ENCODE data around the gene ZNF827.

ZNF827 gene

DNA sequence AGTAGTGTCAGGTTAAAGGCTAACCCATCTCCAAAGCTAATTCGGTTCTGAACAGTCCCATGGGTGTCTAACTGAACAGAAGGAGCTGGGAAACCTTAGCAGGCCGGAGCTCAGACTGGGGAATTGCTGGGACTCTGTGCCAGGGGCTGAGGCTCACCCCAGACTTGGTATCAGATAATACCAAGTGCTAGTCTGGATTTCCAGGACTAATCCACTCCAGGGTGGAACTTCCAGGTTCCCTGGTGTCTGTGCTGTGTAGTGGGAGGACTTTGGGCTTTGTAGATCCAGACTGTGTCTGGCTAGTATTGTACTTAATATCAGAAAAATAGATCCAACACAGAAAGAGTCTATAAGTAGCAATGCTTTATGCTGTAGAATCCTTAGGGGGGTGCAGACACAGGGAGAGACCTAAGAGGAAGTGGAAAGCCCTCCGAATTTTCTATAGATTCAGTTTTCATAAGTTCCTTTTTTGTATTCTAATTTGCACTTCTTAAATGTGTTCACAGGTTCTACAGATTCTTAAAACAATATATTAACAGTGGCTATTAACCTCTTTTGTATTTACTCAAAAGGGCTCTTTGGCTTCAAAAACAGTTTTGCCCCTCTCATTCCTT is 4.1 kb downstream of the ZNF827 start:
- DNase-seq = no peak

DNA sequence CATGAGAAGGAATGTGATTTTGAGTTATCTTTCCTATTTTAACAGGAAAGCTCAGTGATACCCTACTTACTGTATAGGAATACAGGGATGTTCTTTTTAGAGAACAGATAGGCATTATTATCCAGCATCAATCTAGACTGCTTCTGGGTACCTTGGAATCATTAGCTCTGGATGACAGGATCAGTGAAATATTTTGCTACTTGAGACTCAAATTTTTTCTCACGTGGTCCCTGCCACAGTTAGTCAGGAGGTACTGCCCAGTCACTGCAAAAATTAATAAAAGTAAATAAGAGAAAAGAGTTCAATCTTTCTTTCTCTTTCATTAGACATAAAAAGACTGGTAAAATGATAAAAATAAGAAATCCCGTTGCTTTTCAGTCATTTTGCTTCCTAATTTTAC is 5.5 kb downstream of the ZNF827 start:
- DNase-seq = no peak

DNA sequence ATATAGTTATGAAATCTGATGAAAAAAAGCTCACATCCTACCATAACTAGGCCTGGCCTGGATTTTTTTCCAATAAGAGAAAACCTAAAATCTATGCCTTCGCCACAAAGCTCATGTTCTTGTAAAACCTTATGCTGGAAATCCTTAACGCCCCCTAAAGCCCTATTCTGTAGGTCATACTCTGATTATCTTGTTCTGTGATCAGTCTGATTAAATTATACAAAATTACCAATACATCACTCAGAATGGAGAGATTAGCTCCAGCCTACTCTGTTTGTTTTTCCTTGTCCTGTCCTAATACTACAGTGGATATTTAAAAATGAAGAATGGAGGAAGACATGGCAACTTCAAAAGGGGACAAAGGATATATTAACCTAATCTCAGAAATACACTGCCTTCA is 7.2 kb downstream of the ZNF827 start:
- no peak for DNase-seq

DNA sequence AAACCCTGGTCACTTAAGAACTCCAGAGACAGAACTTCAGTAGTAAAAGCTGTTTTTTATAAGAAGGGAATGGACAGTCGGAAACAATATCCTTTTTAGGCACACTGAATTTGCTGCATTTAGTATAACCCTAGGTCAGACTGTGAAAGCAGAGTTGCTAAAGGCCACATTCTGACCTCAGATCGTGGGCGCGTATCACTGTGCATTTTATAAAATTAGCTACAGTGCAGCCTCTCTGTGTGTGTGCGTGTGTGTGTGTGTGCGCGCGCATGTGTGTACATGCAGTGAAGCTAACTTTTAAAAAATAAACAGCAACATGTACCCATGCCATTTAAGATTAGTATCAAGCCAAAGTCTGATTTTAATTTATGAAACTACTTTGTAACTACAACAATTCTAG is 8.0 kb downstream of the ZNF827 start:
- no peak for DNase-seq

DNA sequence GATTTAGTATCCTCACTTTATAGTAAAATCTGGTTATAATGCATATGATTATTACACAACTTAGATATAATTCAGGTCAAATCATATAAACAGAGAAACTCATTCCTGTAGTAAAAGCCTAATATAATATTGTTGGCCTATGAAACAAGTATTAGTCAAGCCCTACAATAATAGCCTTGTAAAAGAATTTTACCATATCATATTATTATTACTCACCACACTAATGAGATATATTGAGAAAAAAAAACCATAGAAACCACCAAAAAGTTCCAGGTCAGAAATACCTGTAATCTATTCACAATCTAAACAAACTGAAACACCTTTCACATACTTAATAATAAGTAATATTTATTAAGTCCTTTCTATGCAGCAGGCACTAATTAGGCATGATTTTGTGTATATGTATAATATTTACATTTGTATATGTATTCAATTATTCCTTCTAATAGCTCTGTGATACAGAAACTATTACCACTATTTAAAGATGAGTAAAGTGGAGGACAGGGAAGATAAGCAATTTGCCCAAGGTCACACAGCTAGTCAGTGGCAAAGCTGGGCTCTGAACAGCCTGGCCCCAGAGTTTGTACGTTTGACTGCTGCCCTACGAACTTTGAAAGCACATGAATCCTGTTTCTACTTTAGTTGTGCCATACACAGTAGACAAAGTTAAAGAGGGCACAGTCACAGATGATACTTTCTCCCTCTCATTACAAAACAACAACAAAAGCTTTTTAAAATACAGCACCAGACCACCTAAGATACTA is 9.0 kb downstream of the ZNF827 start:
- no peak for DNase-seq

DNA sequence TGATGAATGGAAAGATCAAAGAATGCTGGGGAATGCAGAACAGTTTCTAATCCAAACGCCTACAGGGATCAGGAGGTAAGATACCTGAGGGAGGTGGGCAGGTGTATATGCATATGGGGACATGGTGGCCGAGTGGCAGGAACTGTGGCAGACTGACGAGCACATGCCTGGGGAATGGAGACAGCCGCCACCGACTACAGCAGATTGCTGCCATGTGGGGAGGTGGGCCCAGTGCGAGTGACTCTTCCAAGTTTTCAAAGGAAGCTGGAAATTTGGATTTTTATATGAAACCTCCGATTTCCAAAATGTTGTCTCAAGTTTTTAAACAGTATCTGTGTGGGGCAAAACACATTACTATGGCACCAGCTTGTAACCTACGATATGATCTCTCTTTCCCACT is 9.9 kb downstream of the ZNF827 start:
- no peak for DNase-seq

DNA sequence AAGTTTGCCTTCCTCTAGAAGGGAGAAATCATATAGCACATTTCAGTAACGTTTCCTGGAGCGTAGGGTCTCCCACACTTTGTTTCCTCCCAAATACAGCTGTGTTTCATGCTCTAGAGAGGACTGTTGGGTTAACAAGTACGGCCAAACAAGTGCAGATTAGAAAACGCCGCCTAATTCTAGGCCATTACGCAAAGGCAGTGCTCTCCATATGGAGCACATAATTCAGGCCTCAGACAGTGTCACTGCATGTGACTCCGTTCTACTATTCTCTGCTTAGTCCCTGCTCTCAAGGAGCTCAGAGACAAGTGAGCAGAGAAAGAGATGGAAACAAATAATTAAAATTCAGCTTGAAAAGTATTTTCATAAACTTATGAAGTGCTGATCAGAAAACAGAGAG is 11.6 kb downstream of the ZNF827 start:
- DNase-seq = no peak

DNA sequence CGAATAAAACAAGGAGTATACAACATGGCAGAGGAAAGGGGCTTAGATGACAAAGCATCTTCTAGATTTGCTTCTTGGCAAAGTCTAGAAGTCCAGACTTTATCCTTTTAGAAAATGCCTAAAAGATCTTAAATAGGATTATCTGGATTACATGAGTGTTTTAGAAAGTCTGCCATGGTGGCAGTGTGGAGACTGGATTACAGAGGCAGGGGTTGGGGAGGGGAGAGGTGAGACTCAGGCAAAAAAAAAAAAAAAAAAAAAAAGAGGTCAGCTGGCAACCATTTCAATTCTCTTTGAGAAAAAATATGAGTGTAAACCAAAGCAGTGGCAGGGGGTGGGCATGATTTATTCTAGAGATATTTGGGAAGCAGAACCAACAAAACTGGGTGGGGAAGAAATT is 17.4 kb downstream of the ZNF827 start:
- DNase-seq = no peak

DNA sequence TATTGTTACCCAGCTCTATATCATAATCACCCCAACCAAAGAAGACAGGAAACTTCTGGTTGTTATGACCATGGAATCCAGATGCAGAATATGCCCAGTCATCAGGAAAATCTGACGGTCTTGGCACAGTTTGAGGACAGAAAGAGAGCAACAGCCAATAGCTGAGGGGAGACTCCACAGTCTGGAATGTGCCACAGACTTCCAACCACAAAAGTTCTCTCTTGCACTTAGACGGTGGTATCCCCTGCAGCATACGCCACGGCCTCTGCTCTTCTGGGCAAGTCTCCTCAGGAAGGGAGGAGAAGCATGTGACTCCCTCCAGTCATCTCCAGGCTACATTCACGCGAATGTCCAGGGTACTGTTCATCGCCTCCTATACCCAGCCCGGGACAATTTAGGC is 18.4 kb downstream of the ZNF827 start:
- no peak for DNase-seq

DNA sequence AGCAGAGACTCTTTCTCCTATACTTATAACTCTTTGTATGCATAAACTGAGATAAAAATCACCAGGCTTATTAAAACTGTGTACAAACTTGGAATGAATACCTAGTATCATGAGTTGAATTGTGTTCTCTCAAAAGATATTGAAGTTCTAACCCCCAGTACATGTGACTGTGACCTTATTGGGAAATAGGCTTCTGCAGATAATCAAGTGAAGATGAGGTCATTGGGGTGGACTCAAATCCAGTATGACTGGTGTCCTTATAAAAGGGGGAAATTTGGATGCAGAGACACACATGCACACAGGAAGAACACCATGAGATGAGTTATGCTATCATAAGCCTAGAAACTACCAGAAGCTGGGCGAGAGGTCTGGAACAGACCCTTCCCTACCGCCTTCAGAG is 26.2 kb downstream of the ZNF827 start:
- DNase-seq = no peak

DNA sequence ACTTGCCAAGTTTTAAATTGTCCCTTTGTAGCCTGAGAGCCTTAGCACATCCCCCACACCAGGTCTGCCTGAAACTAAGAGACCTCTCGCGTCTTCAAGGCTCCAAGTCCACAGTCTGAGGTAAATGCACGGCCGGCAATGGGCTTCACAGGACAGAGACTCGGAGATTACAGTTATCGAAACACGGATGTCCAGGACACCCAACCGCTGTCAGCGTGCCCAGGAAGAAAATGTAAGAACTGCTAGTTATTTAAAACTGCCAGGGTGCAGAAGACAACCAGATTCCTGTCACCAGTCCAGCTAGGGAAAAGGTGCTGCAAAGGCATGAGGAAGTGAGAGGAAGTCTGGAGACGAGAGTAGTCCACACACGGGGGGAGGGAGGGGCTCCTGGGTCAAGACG is 28.9 kb downstream of the ZNF827 start:
- no peak for DNase-seq

DNA sequence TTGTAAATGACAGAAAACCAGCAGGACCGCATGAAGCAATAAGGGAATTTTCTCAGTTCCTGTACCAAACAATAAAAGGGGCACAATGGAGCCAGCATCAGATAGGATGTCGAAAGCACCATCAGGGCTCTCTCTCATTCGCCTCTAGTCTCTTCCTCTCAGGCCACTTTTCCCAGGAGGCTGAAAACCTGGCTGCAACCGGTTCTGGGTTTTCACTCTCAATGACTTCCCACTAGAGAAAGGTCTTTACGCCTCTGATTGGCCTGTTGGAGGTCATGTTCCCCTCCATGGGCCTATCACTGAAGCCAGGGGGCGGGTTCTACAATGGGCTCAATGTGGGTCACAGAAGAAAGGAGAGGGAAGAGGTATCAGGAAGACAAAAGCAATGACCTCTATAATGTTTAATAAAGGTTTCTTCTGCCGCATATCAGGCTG is 29.3 kb downstream of the ZNF827 start:
- no peak for DNase-seq

DNA sequence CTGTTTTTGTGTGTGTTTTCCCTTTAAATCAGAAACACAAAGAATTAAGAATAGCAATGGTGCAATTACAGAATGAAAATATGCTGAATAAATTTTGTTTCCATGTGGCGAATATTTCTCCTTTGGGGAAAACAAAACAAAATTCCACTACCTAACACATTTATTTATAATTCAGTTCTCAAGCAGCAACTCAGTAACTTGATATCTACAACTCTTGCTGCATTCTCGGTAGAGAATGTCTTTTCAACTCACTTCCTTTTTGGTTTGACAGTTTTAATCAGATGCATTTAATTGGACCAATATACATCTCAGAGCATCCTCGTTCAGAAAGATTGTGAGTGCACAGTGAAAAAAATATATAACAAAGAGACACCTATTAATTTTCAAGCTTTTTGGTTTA is 30.8 kb downstream of the ZNF827 start:
- DNase-seq = no peak

DNA sequence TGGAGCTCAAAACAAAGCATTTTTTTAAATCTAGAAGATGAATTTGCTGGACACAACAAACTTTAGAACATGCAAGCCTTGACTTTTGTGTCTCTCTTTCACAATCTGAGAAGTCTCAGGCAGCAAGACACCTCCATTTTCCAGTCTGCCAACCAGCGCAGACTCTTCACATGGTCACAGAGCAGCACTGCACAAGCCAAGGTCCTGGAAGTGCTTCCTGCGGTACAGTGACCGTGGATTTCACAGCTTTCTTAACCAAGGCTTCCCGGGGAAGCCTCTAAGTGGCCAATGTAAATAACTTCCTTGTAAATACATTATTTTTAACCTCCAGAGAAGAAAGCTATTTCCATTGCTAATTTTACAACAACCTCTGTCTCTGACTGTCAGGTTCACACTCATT is 31.2 kb downstream of the ZNF827 start:
- DNase-seq = no peak

DNA sequence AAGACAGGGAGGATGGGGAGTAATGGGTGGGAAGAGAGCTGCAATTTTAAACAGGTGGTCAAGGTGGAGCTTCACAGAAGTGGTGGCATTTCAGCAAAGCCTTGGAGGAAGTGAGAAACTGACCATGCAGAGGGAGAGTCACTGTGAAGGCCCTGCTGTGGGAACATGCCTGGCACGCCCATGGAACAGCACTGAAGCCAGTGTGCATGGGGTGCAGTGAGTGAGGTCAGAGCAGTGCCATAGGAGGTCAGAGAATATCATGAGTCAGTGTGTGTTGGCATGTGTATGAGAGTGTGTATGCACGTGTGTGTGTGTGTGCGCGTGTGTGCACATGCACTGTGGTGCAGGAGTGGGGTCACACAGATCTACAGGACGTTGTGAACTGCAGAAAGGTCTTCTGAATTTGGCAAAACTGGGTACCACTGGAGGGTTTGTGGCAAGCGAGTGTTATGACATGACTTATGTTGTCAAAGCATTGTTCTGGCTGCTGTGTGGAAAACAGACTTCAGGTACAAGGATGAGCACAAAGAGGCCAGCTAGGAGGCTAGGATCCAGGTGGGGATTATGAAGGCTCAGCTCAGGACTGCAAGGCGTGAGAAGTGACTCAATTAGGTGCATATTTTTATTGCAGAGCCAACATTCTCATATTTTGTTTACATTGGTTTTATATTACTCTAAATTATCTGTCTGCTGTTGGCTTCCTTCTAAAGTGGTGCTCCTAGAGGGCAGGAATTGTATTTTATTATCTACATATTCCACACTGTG is 34.0 kb downstream of the ZNF827 start:
- no peak for DNase-seq

DNA sequence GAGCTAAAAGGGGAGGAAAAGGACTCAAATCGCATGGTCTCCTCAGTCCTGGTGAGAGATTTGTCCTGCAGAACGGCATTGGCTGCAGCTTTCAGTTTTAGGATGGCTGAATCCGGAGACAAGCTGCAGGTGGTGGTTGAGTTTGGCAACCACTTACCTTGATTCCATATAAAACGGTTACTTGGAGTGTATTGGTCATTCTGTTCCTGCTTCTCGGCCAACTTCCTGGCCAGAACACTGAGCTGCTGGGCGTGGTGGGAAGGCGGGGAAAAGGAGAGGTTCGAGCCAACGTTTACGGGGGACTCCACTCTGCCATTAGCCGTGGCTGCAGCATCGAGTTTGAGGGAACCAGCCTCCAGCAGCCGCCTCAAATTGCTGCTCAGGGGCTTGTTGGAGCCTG is 36.1 kb downstream of the ZNF827 start:
- DNase-seq = no peak

DNA sequence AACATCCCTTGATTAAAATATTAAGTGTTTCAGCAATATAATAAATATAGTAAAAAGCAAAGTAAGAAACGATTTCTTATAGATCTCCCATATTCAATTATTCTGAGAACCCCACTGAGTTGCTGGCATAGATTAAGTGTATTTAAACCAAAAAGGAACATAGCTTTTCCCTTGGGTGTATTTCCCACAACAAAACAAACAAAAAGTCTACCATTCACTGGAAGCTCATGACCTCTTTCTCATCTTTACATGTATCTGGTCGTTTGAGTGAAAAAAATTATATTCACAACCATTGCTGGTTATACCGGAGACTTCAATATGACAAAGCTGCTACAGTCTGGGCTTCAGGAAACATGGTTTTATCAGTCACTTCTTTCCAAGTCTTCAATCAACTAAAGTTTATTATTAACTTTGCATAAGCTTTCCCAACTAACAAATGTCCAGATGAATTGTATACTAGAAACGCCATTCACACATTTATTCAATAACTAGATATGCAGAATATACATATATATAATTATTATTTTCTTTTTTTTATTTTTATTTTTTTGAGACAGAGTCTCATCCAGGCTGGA is 38.6 kb downstream of the ZNF827 start:
- no peak for DNase-seq

DNA sequence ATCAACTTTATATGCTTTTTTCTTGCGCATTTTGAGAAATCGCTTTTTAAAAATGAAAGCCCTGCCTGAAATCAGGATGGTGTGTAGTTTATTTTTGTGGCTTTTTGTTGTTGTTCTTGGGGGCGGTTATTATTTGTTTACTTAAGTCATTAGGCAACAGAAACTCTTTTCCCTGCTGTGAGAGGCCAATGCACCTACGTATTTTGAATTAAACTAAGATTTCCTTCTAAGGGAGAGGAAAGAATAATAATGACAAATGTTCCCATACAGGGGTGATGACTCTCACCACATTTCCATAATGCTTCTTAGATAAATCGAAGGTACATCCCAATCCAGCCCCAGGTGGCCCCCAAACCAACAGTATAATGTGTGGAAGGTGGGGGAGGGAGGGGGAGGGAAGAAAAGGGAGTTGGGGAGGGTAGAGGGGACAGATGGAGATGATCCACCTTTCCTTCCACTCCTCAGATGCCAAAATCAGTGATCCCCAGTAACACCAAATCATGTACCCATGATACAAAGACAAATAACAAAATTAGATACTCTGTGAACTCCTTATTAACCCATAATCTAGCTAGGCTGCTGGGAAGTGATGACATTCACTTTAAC is 39.6 kb downstream of the ZNF827 start:
- DNase-seq = no peak

DNA sequence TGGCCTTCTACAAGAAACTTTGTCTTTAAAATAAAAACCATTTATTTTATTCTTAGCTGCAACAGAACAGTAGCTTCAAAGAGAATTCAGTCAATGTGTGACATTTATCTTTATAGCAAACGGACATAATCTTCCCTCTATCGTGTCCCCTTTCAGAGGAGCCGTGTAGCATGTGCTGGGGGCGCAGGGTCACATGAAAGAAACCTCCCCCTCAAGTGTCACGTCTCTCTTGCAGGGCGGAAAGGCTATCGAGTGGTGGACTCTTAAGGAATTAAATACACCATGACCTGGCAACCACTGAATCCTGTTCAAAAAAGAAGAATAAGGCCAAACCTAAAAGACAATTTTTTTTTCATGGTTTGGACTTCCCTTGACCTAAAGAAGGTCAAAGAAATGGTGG is 40.2 kb downstream of the ZNF827 start:
- no peak for DNase-seq

DNA sequence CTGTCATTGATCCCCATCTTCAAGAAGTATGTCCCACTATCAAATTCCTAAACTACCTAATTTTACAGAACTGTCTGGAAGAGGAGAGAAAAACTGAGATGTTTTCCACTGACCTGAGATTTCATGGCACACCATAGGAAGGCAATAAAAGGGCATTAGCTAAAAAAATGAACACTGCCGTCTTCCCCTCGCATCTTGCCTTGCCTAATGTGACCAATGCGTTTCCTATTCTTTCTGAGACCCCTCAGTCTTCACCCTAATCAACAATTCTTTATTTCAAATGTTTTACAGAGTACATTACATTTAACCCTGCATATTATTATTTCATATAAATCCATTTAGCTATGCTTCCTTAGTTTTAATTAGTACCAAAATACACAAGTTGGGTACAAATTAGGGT is 43.6 kb downstream of the ZNF827 start:
- no peak for DNase-seq

DNA sequence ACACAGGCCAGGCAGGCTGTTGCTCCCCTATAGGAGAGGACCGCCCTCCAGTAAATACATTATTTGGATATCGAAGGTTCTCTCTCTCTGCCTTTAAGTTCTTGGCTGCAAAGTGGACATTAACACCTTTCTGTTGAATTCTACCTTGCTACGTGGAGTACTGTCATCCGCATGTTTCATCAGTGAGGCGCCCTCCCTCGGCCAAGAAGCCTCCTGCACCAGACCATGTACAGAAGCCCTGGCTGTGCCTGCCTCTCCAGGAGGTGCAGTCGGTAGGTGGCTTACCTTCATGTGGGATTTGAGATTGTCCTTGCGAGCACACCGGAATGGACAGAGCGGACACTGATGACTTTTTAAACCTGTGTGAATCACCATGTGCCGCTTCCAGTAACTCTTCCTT is 46.7 kb downstream of the ZNF827 start:
- no peak for DNase-seq

DNA sequence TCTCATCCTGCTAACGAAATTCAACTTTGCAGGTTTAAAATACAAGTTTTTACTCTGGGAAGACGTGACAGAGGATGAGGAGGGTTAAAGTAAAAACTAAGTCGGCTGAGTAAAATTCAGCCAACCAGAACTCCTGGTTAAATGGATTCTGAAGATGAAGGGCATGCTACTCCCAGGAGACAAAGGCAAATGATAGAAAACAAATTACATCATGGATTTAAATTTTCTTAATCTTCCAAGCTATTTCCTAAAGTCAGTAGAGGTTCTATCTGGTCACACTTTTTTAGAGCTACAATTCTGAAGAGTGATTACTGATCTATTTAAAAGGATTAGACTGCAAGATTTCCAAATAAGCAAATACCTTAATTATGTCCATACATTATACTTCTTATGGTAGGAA is 47.9 kb downstream of the ZNF827 start:
- DNase-seq = no peak

DNA sequence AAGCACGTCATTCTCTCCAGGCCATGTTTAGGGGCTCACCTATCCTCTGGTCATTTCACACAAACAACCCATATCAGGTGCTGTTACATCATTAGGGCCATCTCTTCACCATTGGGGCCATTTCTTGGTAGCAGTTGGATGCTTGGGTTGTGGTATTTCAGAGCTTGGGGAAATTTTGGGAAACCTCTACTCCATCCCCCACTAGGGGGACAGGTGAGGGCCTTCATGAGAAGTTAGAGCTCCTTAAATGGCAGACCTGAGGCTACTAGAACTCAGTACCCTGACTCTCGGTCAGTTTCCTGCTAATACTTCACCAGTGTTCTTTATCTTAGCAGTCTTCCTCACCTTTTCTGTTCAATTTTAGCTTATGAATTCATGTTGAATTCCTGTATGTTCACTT is 50.2 kb downstream of the ZNF827 start:
- no peak for DNase-seq

Data from activated gamma-delta T cell treated with Interleukin-2 at 50 U/mL for 16 hours (primary cell).